Progenitor cell of endocrine pancreas (in vitro differentiated cells): ENCODE results near the gene FST. TPM values are rescaled to one million over a fixed set of nuclear protein-coding genes. Genes with fewer than 3 reads are reported as not detected.

Source experiments
- DNase-seq: peaks from one replicate; pipeline ENCODE4 v3.0.0; 2021; ENCODE audit warnings: low spot score; ENCODE audit not compliant: unreplicated experiment
- H3K27ac Mint-ChIP-seq: 2 replicates; pipeline ENCODE4 v1.8.0; 2021; ENCODE audit warnings: mild to moderate bottlenecking, moderate library complexity, mixed read lengths
- H3K27me3 Mint-ChIP-seq: 2 replicates; pipeline ENCODE4 v1.8.0; 2021; ENCODE audit warnings: mixed read lengths
- H3K36me3 Mint-ChIP-seq: 2 replicates; pipeline ENCODE4 v1.8.0; 2022; ENCODE audit warnings: mixed read lengths; ENCODE audit not compliant: insufficient read depth
- H3K4me1 Mint-ChIP-seq: 2 replicates; pipeline ENCODE4 v1.8.0; 2021; ENCODE audit warnings: low read depth, mixed read lengths
- H3K4me3 Mint-ChIP-seq: 2 replicates; pipeline ENCODE4 v1.8.0; 2021; ENCODE audit warnings: low read depth, mild to moderate bottlenecking, moderate library complexity, mixed read lengths
- H3K9me3 Mint-ChIP-seq: 2 replicates; pipeline ENCODE4 v1.8.0; 2021; ENCODE audit warnings: low read depth, mixed read lengths
- CTCF ChIP-seq: fragments of 200-600 bp; sonication (generic); IDR thresholded peaks from one replicate; pipeline ENCODE4 v1.5.0; 2021; ENCODE audit warnings: antibody characterized with exemption, mild to moderate bottlenecking; ENCODE audit not compliant: unreplicated experiment
- total RNA-seq: library from RNA; stranded (reverse); gene quantifications from 2 replicates; pipeline ENCODE4 v1.2.1, GENCODE V29; 2021

Gene FST
- total RNA-seq, 1 donor from 2014 or later: 1.7 TPM

GRCh38 chr5:53448851-53449250, 31.6 kb upstream of the FST start:
- Mint-ChIP-seq H3K4me3 (no peak overlapping the region), H3K27ac (no peak overlapping the region), H3K27me3 (no peaks in the 10 kb centered on the region), H3K9me3 (no peaks in the 10 kb centered on the region), H3K4me1 (no peaks in the 10 kb centered on the region), H3K36me3 (no peaks in the 10 kb centered on the region)
- no peak for DNase-seq
- TF ChIP-seq CTCF: no peak

- no peaks in the 10 kb centered on the region for H3K36me3 Mint-ChIP-seq
- no peaks in the 10 kb centered on the region for H3K9me3 Mint-ChIP-seq
- peaks cover 3% of the 10 kb centered on the region for H3K27me3 Mint-ChIP-seq
- no peak overlapping the region for H3K27ac Mint-ChIP-seq
- no peak overlapping the region for H3K4me3 Mint-ChIP-seq
- peaks cover 1% of the 10 kb centered on the region for H3K4me1 Mint-ChIP-seq
- no peak for TF ChIP-seq CTCF
- DNase-seq: no peak
These were observed 26.3 kb upstream of the FST start for GRCh38 chr5:53453898-53454718.

GRCh38 chr5:53454719-53455000, 25.8 kb upstream of the FST start:
- Mint-ChIP-seq H3K27ac (no peak overlapping the region), H3K4me3 (no peak overlapping the region), H3K27me3 (peaks cover 3% of the 10 kb centered on the region), H3K4me1 (peaks cover 1% of the 10 kb centered on the region), H3K9me3 (no peaks in the 10 kb centered on the region), H3K36me3 (no peaks in the 10 kb centered on the region)
- DNase-seq: no peak
- TF ChIP-seq CTCF: no peak

GRCh38 chr5:53456366-53456765, 24.1 kb upstream of the FST start:
- Mint-ChIP-seq H3K36me3 (no peaks in the 10 kb centered on the region), H3K27me3 (peaks cover 3% of the 10 kb centered on the region), H3K27ac (no peak overlapping the region), H3K4me3 (no peak overlapping the region), H3K9me3 (no peaks in the 10 kb centered on the region), H3K4me1 (peaks cover 1% of the 10 kb centered on the region)
- DNase-seq: no peak
- TF ChIP-seq CTCF: no peak

- Mint-ChIP-seq H3K9me3 (no peaks in the 10 kb centered on the region), H3K36me3 (no peaks in the 10 kb centered on the region), H3K27me3 (no peaks in the 10 kb centered on the region), H3K4me3 (no peak overlapping the region), H3K4me1 (peaks cover 6% of the 10 kb centered on the region), H3K27ac (no peak overlapping the region)
- TF ChIP-seq CTCF: no peak
- DNase-seq: no peak
These were observed 16.4 kb upstream of the FST start for GRCh38 chr5:53463909-53464621.
